GM21786 (cell line): ENCODE results near the gene KRT2.

Experiments
- ATAC-seq: cut with Tn5 transposase; IDR thresholded peaks from one replicate; pipeline ENCODE4 v1.9.1; 2021; ENCODE audit not compliant: unreplicated experiment

KRT2 gene

GRCh38 chr12:52600475-52600874, 51.5 kb downstream of the KRT2 start:
- no peak for ATAC-seq

DNA sequence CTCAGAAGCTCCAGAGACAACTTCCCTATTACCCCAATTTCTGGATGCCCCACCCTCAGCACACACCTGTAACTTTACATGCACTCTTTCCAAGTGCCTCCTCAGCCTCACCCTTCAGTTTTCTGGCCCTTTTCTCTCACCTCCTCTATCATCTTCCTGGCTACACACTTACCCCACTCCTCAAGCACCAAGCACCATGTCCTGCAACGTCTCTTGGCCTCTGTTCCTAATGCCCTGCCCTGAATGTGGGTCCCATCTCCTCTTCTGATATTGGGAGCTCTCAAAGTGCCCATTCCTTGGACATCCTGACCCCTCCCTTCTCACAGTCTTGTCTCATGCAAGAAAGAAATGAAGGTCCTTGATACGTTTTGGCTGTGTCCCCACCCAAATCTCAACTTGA, 51.9 kb downstream of the KRT2 start:
- no peak for ATAC-seq

- no peak for ATAC-seq
Observed at GRCh38 chr12:52598966-52599365, 53.0 kb downstream of the KRT2 start.
